ENCODE measurements around the gene WSB1. TPM values are rescaled to one million over a fixed set of nuclear protein-coding genes. Genes with fewer than 3 reads are reported as not detected.
A peak's percentile ranks its signal among the peaks of the same experiment; 100 is the strongest.

Gene WSB1
- total RNA-seq, 4 donors from 2014 or later: 33.1 to 105 (median 55.6) TPM

- H3K4me3 ChIP-seq (ENCODE audit: low read depth, poor library complexity, severe bottlenecking): no peak overlapping the region
- intact Hi-C loops (cut with DNase I; ENCODE audit: low total_unique reads): loop anchor here (5.0 kb wide), 1 partner anchor 111 kb away; no protein-coding TSS in a partner anchor
- WGBS, 2 donors: 67 to 80% methylated on average over 2 of the region's 2 CpGs
- TF ChIP-seq CTCF (IDR thresholded peaks at IDR 0.05) (no peak), POLR2A (IDR thresholded peaks at IDR 0.05) (no peak)
- no peak for DNase-seq (ENCODE audit: low spot score in 2 of 2)
These were observed 54.3 kb downstream of the WSB1 start for GRCh38 chr17:27348196-27348595.

GRCh38 chr17:27349540-27350021 is 55.7 kb downstream of the WSB1 start:
- intact Hi-C loops (cut with DNase I; ENCODE audit: low total_unique reads): loop anchor here (5.0 kb wide), 2 partner anchors 112 to 253 kb away; no protein-coding TSS in a partner anchor
- TF ChIP-seq CTCF (IDR thresholded peaks at IDR 0.05): no peak
- TF ChIP-seq POLR2A (IDR thresholded peaks at IDR 0.05): no peak
- WGBS, 2 donors: 65 to 75% methylated on average over 13 to 14 of the region's 34 CpGs
- DNase-seq (ENCODE audit: low spot score in 2 of 2): no peak
- no peak overlapping the region for H3K4me3 ChIP-seq (ENCODE audit: low read depth, poor library complexity, severe bottlenecking)

GRCh38 chr17:27351759-27352158 is 57.8 kb downstream of the WSB1 start:
- no peak for TF ChIP-seq POLR2A (IDR thresholded peaks at IDR 0.05)
- no peak for TF ChIP-seq CTCF (IDR thresholded peaks at IDR 0.05)
- WGBS, 2 donors: 75 to 78% methylated on average over 2 of the region's 2 CpGs
- H3K4me3 ChIP-seq (ENCODE audit: low read depth, poor library complexity, severe bottlenecking): no peak overlapping the region
- intact Hi-C loops (cut with DNase I; ENCODE audit: low total_unique reads): loop anchor here (5.0 kb wide), 1 partner anchor 251 kb away; no protein-coding TSS in a partner anchor
- no peak for DNase-seq (ENCODE audit: low spot score in 2 of 2)

- WGBS, 2 donors: 76 to 79% methylated on average over 6 of the region's 6 CpGs
- DNase-seq (ENCODE audit: low spot score in 2 of 2): no peak
- intact Hi-C loops (cut with DNase I; ENCODE audit: low total_unique reads): loop anchor here (5.0 kb wide), 1 partner anchor 250 kb away; no protein-coding TSS in a partner anchor
- TF ChIP-seq CTCF (IDR thresholded peaks at IDR 0.05) (no peak), POLR2A (IDR thresholded peaks at IDR 0.05) (no peak)
- no peak overlapping the region for H3K4me3 ChIP-seq (ENCODE audit: low read depth, poor library complexity, severe bottlenecking)
These were observed 58.6 kb downstream of the WSB1 start for GRCh38 chr17:27352448-27353032.

GRCh38 chr17:27353033-27353460 is 59.1 kb downstream of the WSB1 start:
- H3K4me3 ChIP-seq (ENCODE audit: low read depth, poor library complexity, severe bottlenecking): peak overlapping the region; percentile 27
- TF ChIP-seq POLR2A (IDR thresholded peaks at IDR 0.05): no peak
- no peak for TF ChIP-seq CTCF (IDR thresholded peaks at IDR 0.05)
- no peak for DNase-seq (ENCODE audit: low spot score in 2 of 2)
- WGBS, 2 donors: 54 to 56% methylated on average over 11 of the region's 11 CpGs
- intact Hi-C loops (cut with DNase I; ENCODE audit: low total_unique reads): loop anchor here (5.0 kb wide), 1 partner anchor 249 kb away; no protein-coding TSS in a partner anchor

Measured in lower leg skin (tissue), 4 donors.